Smooth muscle cell of the pulmonary artery (primary cell): Measurements from ENCODE around the gene CS. TPM values are rescaled to one million over a fixed set of nuclear protein-coding genes. Genes with fewer than 3 reads are reported as not detected.

ENCODE experiments used
- total RNA-seq: library from RNA; depleted of rRNA; stranded (reverse); fragments of >200 nt; gene quantifications from 2 replicates; pipeline ENCODE4 v1.2.3, GENCODE V29; 2014

Gene CS
- total RNA-seq: 133 and 159 TPM in 2 replicates

DNA sequence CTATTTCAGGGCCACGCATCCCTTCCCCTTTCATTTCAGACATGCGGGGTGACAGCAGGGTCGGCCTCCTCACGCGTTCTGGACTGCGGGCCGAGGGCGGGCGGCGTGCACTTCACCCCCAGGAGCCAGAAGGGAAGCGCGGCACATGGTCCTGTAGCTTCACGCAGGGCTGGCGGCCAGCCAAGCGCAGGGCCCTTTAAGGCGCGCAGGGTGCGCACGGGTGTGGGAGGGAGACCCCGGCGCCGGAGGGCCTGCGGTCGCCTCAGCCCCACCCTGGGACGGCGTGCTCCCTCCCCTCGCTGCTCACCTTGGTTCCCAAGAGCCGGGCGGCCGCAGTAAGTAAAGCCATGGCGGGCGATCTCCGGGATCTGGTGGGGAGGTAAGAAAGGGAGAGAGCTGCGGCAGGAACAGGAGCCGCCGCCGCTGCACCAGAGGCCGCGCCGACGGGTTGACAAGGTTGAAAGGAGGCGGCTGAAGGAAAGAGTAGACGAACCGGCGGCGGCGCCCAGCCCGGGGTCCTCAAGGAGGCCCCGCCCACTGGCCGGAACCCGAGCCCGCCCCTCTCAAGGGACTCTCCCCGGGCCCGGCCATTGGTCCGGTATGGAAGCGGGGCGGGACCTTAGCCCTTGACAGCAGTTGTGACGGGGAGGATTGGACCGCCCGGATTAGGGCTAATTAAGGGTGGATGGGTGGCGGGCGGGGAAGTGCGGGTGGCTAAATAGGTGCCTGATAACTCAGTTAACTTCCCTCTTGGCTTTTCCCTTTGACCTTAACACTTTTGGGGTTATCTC, at the start of gene CS:
Gene CS (minus strand): TSS at position 478 of the 791 bp plus-strand sequence. CDS start 129 bp downstream, at position 349.

DNA sequence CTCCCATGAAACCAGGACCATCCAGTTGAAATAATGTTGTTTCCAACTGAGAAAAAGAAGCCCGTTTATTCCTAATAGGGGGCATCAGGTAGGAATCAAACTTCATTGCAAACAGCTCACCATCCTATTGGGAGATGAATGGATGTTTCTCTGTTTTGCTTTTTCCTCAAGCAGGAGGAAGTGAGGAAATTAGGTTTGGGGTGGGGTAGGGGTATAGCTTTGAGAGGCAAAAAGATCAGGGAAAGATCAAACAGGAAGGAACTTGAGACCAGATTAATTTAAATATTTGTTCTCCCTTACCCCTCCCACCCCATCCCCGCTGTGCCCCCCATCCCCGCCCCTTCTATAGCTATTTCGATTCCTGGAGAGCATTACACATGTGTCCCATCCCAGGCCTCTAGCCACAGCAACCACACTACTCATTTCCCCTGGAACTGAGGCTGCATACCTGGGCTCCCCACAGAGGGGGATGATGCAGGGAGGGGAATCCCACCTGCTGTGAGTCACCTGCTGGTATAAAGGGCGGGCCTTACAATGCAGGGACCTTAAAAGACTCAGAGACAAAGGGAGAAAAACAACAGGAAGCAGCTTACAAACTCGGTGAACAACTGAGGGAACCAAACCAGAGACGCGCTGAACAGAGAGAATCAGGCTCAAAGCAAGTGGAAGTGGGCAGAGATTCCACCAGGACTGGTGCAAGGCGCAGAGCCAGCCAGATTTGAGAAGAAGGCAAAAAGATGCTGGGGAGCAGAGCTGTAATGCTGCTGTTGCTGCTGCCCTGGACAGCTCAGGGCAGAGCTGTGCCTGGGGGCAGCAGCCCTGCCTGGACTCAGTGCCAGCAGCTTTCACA, 38.4 kb upstream of the CS start, which contains the start of gene IL23A:
Gene IL23A (plus strand): TSS at position 577 of the 850 bp plus-strand sequence. CDS start 161 bp downstream, at position 738.

DNA sequence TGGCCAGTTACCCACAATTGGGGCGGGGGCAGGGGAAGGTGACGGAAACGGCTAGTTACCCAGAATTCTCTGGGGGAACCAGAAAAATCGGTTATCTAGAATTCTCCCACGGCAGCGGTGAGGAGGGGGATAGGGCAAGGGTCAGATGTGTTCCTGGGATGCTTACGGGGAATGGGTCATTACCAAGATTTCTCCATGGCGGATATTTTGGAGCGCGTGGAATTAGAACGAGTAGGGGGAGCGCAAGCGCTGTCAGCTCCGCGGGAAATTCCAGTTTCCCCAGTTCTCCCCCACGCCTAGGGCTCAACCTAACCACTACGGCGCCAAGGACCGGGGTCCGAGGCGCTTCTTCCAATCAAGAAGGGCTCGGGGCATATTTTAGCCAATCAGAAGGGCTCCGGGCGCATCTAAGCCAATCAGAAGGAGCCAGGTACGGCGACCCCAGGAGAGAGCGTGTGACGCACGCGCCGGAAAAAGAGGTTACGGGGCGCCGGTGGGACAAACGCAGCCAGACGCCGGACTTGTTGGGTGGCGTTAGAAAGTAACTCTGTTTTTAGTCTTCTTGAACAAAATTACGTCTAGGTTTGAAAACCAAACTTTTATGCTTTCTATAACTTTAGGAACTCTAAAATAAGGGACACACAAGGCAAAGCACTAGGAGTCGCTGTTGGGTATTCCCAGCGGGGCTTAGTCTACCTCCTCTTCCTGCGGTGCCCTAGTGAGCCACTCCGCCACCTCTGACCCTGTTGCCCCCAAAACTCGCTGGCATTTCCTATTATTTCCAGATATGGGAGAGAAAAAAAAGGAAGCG, 33.8 kb upstream of the CS start, which contains the start of gene PAN2:
Gene PAN2 (minus strand): TSS at position 322 of the 811 bp plus-strand sequence. CDS start 906 bp downstream, outside the sequence.

DNA sequence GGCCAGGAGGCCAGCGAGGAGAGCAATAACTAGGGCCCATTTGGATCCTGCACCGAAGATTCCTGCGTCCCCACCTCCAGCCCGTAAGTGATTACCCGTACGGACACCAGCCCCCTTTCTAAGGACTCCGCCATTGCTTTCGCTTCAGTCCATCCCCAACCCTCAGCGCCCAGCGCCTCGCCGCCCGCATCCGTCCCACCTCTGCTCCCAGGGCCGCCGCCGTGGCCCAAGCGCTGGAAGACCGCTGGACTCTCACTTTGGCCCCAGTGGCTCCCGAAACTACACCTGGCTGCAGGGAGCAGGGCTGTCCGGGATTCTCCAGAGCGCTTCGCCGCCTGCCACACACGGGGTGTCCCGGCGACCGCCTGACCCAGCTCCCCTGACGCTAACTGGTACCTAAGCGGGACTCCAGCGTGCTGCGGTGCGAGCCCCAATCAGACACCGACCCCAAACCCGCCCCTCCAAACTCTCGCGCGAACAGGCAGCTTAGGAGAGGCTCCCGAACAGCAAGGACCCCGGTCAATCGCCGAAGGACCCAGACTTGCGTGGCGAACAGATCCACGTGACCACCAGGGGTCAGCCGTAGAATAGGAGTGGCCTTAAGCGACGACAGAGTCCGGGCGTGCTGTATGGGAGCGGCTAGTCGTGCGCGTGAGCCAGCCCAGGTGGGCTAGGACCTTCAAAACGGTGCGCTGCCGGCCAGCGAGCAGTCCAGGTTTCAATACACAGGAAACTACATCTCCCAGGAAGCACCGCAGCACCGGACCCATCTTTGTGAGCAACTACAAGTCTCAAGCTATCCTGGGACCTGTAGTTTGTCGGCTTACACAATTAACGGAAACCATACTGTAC, 15.7 kb upstream of the CS start, which contains the start of gene CNPY2:
Gene CNPY2 (minus strand): TSS at position 367 of the 852 bp plus-strand sequence. CDS start 771 bp downstream, outside the sequence.

DNA sequence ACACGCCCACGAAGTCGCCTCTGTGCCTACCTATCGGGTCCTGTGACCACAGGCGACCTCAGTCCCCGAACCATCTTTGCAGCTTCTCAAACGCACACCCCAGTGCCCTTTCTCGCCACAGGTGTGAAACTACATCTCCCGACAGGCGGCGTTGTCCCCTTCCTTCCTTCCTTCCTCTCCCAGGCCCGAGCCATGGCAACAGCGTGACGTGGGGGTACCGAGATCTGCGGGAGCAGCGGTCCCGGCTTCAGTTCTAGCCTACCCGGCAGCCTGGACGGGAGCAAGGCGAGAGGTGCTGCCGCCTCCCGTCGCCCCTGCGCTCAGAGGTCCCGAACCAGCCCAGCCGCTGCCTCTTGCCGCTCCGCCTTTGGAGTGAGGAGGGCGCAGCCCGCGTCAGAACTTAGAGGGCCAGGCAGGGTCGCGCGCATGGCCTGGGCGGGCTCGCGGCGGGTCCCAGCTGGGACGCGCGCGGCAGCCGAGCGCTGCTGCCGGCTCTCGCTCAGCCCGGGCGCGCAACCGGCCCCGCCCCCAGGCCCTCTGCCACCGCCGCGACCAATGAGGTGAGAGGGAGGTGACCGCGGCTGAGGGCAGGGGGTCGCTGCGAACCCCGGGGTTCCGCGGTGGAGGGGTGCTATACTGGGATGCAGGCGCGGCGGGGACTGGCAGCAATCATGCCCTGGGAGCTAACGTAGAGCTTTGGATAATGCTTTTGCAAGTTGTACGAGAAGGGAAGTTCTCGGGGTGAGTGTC, 33.3 kb downstream of the CS start, which contains the start of gene COQ10A:
Gene COQ10A (plus strand): TSS at position 250 of the 750 bp plus-strand sequence. CDS start 177 bp downstream, at position 427.

DNA sequence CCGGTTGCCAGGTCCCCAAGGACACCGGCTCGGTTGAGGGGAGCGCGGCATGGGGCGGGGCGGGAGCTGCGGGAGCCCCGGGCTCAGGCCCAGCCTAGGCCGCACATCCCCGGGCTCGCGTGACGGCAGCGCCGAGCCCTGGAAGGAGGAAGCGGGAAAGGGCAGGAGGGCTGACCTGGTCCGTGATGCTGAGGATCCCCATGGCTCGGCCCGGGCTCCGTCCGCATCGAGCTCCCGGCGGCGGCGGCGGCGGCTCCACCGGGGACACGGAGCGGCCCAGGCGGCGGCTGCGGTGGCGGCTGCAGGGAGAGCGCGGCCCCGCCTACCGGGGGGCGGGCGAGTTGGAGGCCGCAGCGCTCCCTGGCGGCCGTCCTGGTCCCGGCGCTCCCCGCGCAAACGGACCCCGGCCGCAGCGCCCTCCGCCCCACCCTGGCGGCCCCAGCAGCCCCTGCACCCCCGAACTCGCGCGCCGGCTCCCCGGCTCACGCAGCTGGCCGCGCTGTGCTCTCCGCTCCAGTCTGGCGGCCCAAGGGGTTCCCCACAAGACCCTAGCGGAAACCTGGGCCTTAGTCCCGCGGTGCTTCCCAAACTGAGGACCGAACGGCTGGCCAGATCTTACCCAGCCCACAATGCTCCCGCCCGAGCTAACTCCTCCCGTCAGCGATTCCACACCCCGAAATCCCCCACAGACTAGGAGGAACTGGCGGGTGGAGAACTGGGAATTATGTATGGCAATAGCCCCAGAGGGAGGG, 41.9 kb downstream of the CS start, which contains the start of gene ANKRD52:
Gene ANKRD52 (minus strand): TSS at position 317 of the 752 bp plus-strand sequence. CDS start 115 bp downstream, at position 202.

DNA sequence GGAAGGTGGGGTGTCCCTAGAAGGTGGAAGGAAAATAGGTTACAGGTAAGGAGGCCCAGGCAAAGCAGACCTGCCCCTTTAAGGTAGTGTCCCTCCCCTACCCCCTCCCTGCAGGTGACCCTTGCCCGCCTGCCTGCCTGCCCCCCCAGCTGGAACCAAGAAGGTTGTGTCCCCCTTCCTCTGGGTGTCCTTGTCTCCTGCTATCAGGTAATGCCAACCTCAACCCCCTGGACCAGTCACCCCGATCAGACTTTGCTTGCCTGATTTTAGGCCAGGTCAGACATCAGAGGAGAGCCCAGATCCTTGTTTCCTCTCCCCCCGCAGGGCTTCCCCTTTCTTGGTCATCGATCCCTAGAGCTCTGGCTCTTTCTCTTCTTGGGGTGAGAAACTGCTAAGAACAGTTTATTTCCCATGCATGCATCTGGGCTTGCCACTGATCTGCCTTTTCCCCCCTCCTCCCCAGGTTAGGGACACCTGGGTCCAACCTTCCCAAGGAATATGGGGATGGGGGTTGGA, 70.2 kb downstream of the CS start, which contains the start of gene SLC39A5:
Gene SLC39A5 (plus strand): TSS at position 136 of the 516 bp plus-strand sequence. CDS start 1,224 bp downstream, outside the sequence.

DNA sequence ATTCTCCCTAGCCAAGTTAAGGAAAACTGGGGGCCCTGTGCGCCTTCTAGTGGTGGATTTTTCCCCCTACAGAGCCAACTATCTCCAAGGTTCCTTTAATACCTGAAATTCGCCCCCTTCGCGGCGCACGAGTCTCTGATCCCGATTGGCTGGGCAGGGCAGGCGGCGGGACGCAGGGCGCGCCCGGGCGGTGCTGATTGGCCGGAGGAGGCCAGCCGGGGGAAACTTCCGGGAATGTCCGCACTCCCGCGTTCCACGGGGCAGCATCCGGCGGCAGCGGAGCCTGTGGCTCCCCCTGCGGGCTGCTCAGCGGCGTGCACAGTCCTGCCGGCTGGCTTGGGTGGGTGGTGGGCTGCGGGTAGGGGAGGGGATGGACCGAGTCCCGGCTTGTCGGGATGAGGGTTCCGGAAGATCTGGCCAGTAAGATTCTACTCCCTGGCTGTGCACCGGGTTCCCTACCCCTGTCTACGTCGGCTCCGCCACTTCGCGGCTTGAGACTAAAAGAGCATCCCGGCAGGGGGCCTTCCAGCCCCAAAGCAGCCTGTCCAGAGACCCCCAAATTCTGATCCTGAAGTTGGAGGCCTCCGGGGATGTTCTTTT, 75.9 kb downstream of the CS start, which contains the start of gene NABP2:
Gene NABP2 (plus strand): TSS at position 241 of the 600 bp plus-strand sequence. CDS start 515 bp downstream, outside the sequence.

DNA sequence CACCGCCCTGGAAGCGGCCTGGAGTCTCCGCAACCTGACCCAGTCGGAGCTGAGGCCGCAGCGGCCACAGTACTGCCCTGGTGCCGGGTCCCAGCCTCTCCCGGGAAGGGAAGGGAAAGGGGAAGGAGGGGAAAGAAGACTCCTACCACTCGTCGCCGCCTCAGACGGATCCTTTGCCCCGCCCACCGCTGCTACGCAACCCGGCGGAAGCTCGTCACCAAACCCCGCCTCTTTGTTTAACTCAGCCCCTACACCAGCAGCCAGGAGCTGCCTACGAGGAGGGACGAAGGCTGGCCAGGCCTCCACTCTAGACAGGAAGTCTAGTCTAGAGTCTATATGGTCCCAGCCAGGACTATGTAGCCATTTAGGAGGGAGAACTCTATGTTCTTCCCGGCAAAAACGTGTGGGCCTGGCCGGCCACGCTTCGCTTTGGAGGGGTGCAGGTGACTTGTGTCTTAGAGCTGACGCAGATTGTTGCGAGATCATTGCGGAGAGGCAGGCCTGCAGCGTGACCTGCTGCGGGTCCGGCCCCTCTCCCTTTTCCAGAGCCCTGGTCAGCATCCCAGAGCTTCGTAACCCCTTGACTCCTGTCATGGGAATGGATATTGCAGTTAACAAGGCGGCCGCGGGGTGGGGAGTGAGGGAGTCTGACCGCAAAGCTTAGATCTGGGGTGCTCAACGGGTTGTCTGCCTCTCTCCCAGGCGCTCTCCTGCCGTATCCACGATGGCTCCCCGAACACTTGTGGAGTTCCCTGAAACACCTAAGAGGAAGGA, 78.2 kb downstream of the CS start, which contains the start of gene RNF41:
Gene RNF41 (minus strand): TSS at position 166 of the 774 bp plus-strand sequence. CDS start 7,875 bp downstream, outside the sequence.

Other genes starting within 250 kb of the CS start
- gene ERBB3, start 220.2 kb downstream of the CS start, total RNA-seq: 0.10 and 0.52 TPM in 2 replicates
- 82.9 and 117 TPM in 2 replicates for gene PA2G4, start 195.8 kb downstream of the CS start, total RNA-seq
- gene RPL41, start 183.7 kb downstream of the CS start, total RNA-seq: 1,763 and 2,202 TPM in 2 replicates
- gene ZC3H10, start 182.1 kb downstream of the CS start, total RNA-seq: 5.3 and 5.5 TPM in 2 replicates
- gene ESYT1, start 172.1 kb downstream of the CS start, total RNA-seq: 237 and 257 TPM in 2 replicates
- 56.4 and 58.6 TPM in 2 replicates for gene MYL6B, start 147.7 kb downstream of the CS start, total RNA-seq
- gene MYL6, start 142.0 kb downstream of the CS start, total RNA-seq: 850 and 1,190 TPM in 2 replicates
- gene SMARCC2, start 110.8 kb downstream of the CS start, total RNA-seq: 55.4 and 57.7 TPM in 2 replicates
- gene RNF41, start 78.4 kb downstream of the CS start, total RNA-seq: 154 and 182 TPM in 2 replicates
- gene NABP2, start 76.0 kb downstream of the CS start, total RNA-seq: 25.4 TPM in 2 replicates
- gene SLC39A5, start 70.3 kb downstream of the CS start, total RNA-seq: 0.20 and 0.40 TPM in 2 replicates
- 30.0 and 41.4 TPM in 2 replicates for gene ANKRD52, start 41.9 kb downstream of the CS start, total RNA-seq
- 6.3 and 8.2 TPM in 2 replicates for gene COQ10A, start 33.4 kb downstream of the CS start, total RNA-seq
- gene CNPY2, start 15.7 kb upstream of the CS start, total RNA-seq: 58.6 and 100 TPM in 2 replicates
- 27.6 and 30.9 TPM in 2 replicates for gene PAN2, start 33.7 kb upstream of the CS start, total RNA-seq
- not detected in 2 replicates for gene IL23A, start 38.6 kb upstream of the CS start, total RNA-seq
- gene STAT2, start 59.8 kb upstream of the CS start, total RNA-seq: 229 and 230 TPM in 2 replicates
- not detected in 2 replicates for gene APOF, start 62.5 kb upstream of the CS start, total RNA-seq
- 6.7 and 7.2 TPM in 2 replicates for gene TIMELESS, start 149.1 kb upstream of the CS start, total RNA-seq
- 0.13 TPM in 1 of 2 replicates, not detected in the other for gene MIP, start 154.3 kb upstream of the CS start, total RNA-seq
- gene SPRYD4, start 168.2 kb upstream of the CS start, total RNA-seq: 1.2 and 1.9 TPM in 2 replicates
- 0.13 and 0.20 TPM in 2 replicates for gene GLS2, start 187.8 kb upstream of the CS start, total RNA-seq
- 26.2 and 27.9 TPM in 2 replicates for gene RBMS2, start 221.5 kb upstream of the CS start, total RNA-seq